HEK293T (cell line): ENCODE measurements around the gene MGAT2.
A peak's percentile ranks its signal among the peaks of the same experiment; 100 is the strongest.

Experiments
- CTCF ChIA-PET: fragments of 350-600 bp; formaldehyde crosslinking; extraction: SDS; loops from one replicate; lab custom pipeline; 2021; ENCODE audit warnings: antibody characterized with exemption, inconsistent platforms; lab: Yijun Ruan, JAX
- POLR2A ChIA-PET: fragments of 350-600 bp; formaldehyde crosslinking; extraction: SDS; loops from one replicate; lab custom pipeline; 2020; ENCODE audit warnings: antibody characterized with exemption, inconsistent platforms; lab: Yijun Ruan, JAX
- DNase-seq: peaks from one replicate; pipeline ENCODE4 v3.0.0; 2012; ENCODE audit warnings: mixed read lengths; ENCODE audit errors: extremely low spot score
- ARNT ChIP-seq: fragments of 450-650 bp; IDR thresholded peaks from 2 replicates; pipeline ENCODE4 v1.6.1; 2017; ENCODE audit warnings: mild to moderate bottlenecking
- BHLHE40 ChIP-seq: fragments of 450-650 bp; IDR thresholded peaks from 2 replicates; pipeline ENCODE4 v1.6.1; 2016; ENCODE audit warnings: mild to moderate bottlenecking, moderate library complexity, borderline replicate concordance
- CTBP1 ChIP-seq: fragments of 450-650 bp; IDR thresholded peaks from 2 replicates; pipeline ENCODE4 v1.6.1; 2016; ENCODE audit warnings: borderline replicate concordance
- ELF4 ChIP-seq: fragments of 450-650 bp; IDR thresholded peaks from 2 replicates; pipeline ENCODE4 v1.6.1; 2017; ENCODE audit warnings: antibody characterized with exemption
- FOXA1 ChIP-seq: fragments of 450-650 bp; IDR thresholded peaks from 2 replicates; pipeline ENCODE4 v1.6.1; 2016; ENCODE audit warnings: mild to moderate bottlenecking
- FOXK2 ChIP-seq: fragments of 450-650 bp; IDR thresholded peaks from 2 replicates; pipeline ENCODE4 v1.6.1; 2016; ENCODE audit warnings: mild to moderate bottlenecking
- FOXM1 ChIP-seq: fragments of 450-650 bp; IDR thresholded peaks from 2 replicates; pipeline ENCODE4 v1.6.1; 2017; ENCODE audit warnings: mild to moderate bottlenecking, borderline replicate concordance
- HDGF ChIP-seq: fragments of 450-650 bp; IDR thresholded peaks from 2 replicates; pipeline ENCODE4 v1.6.1; 2017; ENCODE audit warnings: antibody characterized with exemption, borderline replicate concordance
- L3MBTL2 ChIP-seq: fragments of 450-650 bp; conservative IDR thresholded peaks from 2 replicates; pipeline ENCODE4 v1.6.1; 2016; ENCODE audit warnings: mild to moderate bottlenecking
- LEF1 ChIP-seq: fragments of 450-650 bp; IDR thresholded peaks from 2 replicates; pipeline ENCODE4 v1.6.1; 2017; ENCODE audit warnings: mild to moderate bottlenecking, borderline replicate concordance
- NFRKB ChIP-seq: fragments of 450-650 bp; IDR thresholded peaks from 2 replicates; pipeline ENCODE4 v1.6.1; 2016; ENCODE audit warnings: mild to moderate bottlenecking, moderate library complexity
- SP1 ChIP-seq: fragments of 450-650 bp; IDR thresholded peaks from 2 replicates; pipeline ENCODE4 v1.6.1; 2017
- SUZ12 ChIP-seq: fragments of 450-650 bp; IDR thresholded peaks from 2 replicates; pipeline ENCODE4 v1.6.1; 2016; ENCODE audit warnings: mild to moderate bottlenecking
- TARDBP ChIP-seq: fragments of 450-650 bp; IDR thresholded peaks from 2 replicates; pipeline ENCODE4 v1.6.1; 2016
- ZNF384 ChIP-seq: fragments of 450-650 bp; IDR thresholded peaks from 2 replicates; pipeline ENCODE4 v1.6.1; 2016
- TF ChIP-seq, protein P1 (sequence below): fragments of 450-650 bp; IDR thresholded peaks from 2 replicates; pipeline ENCODE4 v1.6.1; 2016

MGAT2 gene

DNA sequence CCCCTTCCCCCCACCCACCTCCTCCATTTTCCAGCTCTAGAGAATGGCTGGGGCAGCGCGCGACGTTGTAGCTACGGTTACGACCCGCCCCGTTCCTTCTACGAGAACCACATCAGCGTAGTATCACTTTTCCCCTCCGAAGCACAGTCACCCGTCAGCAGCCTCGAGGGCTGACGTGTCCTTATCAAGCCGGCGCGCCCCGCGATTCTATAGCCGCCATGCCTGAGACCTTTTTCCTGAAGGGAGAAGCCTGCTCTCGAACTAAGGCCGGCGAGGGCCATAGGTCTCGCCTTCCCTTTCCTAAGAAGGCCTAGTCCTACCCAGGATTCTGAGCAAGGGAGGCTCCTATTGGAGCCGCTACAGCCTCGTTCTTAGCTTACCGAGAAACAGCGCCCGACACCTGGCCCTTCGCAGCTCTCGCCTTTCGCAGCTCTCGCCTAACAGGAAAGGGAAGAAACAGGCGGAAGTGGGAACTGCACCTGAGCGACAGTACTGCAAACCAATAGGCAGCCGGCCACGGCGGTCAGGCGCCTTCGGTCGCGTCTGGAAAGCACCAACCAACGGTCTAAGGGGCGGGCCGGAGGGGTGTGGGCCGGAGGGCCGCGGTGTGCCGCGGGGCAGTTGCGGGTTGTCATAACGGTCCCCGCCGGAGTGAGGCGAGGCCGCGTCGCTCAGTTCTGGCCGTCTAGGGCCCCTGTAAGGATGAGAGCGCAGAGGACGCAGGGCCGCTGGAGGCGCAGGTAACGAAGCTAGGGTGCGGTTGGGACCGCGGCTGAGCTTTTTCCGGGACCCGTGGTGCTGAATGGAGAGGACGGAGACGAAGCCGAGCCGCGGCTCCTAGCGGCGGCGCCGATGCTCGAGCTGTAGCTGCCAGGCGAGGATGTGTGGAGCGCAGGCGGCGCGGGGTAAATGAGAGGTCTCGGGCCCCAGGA is at the start of gene MGAT2, which contains the start of gene RPL36AL:
Gene MGAT2, plus strand, starts transcription at position 618 of the 932 bp plus-strand sequence. CDS start 470 bp downstream, outside the sequence.
Gene RPL36AL, minus strand, starts transcription at position 445 of the 932 bp plus-strand sequence. CDS start 1,522 bp downstream, outside the sequence.
- CTCF ChIA-PET = interaction anchor here (0.6 to 3.5 kb wide), 5 partner anchors 14 to 159 kb away, joined by 3 to 11 read pairs (median 6); partner anchors contain the start of genes DNAAF2 and RPS29
- TF ChIP-seq, protein P1, sequence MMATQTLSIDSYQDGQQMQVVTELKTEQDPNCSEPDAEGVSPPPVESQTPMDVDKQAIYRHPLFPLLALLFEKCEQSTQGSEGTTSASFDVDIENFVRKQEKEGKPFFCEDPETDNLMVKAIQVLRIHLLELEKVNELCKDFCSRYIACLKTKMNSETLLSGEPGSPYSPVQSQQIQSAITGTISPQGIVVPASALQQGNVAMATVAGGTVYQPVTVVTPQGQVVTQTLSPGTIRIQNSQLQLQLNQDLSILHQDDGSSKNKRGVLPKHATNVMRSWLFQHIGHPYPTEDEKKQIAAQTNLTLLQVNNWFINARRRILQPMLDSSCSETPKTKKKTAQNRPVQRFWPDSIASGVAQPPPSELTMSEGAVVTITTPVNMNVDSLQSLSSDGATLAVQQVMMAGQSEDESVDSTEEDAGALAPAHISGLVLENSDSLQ = peak; percentile 99
- TF ChIP-seq ELF4 (peak; percentile 93), L3MBTL2 (peak; percentile 79), LEF1 (no peak)
- DNase-seq = peak; percentile 93
- POLR2A ChIA-PET = interaction anchor here (0.7 to 3.5 kb wide), 28 partner anchors 8 to 251 kb away, joined by 3 to 63 read pairs (median 6); partner anchors contain the start of genes DNAAF2, KLHDC1, KLHDC2 and LRR1

DNA sequence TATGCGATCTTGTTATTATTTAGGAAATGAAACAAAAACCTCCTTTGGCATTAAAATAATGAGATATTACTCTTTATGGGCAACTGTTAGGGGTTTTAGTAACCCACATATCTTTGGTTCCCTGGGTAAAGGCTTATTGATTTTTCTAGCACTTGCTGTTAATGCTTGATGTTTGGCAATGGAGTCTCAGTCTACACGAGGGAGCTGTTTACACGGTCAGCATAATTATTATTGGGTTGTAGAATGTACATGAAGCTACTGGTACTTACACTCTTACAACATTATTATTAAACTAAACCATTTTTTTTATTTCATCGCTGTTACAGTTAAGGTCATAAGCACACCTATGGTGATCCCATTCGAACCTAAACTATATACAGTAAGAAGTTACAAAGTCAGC is 46.6 kb upstream of the MGAT2 start:
- no peak for DNase-seq
- CTCF ChIA-PET = no interaction called here
- no peak for TF ChIP-seq HDGF
- TF ChIP-seq FOXA1 = no peak
- POLR2A ChIA-PET = no interaction called here

DNA sequence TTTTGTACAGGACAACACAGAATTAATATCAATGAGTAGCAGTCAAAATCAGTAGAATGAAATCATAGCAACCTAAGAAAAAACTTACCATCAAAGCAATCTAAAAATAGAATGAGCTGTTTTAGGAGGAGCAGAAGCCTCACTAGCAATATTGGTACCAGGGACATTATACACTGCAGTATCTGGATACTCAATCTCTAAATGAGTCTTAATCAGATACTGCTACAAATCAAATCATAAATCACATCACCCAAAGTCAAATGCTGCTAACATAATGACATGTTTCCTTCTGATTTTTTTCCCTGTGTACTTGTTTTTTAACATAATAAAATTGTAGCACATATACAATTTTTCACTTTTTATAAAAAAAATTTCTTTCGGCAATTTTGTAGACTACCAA is 42.5 kb upstream of the MGAT2 start:
- no peak for DNase-seq
- ChIA-PET CTCF (interaction anchor here (0.5 kb wide), 1 partner anchor 209 kb away, joined by 3 read pairs; no protein-coding TSS in a partner anchor), POLR2A (interaction anchor here (1.0 to 1.4 kb wide), 2 partner anchors 8 to 42 kb away, joined by 3 to 5 read pairs; partner anchors contain the start of genes RPL36AL and RPS29)
- TF ChIP-seq ZNF384 (no peak), BHLHE40 (no peak), FOXM1 (no peak), SP1 (no peak), NFRKB (no peak), CTBP1 (no peak), SUZ12 (no peak)

DNA sequence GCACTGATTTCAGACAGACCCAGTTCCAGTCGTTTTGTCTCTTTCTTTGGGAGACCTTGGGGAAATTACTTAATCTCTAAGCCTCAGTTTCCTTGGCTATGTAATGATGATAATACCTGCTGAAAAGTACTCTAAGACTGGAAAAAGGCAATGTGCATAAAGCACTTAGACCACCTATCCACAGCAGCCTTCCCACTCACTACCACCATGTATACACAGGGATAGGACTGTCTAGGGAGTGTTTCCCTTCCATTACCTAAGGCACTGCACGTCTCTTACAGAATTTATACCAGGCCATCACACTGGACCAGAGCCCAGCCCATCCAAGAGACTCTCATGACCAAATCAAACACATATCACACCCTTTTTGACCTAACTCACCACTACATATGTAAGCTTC is 40.8 kb upstream of the MGAT2 start:
- no peak for DNase-seq
- TF ChIP-seq ARNT (no peak), TARDBP (no peak), ELF4 (no peak), FOXA1 (no peak), CTBP1 (no peak), FOXM1 (no peak)
- POLR2A ChIA-PET = interaction anchor here (1.2 to 1.3 kb wide), 2 partner anchors 41 to 54 kb away, joined by 3 to 4 read pairs; partner anchors contain the start of genes MGAT2 and RPL36AL
- CTCF ChIA-PET = interaction anchor here (0.7 kb wide), 1 partner anchor 761 kb away, joined by 3 read pairs; no protein-coding TSS in a partner anchor

DNA sequence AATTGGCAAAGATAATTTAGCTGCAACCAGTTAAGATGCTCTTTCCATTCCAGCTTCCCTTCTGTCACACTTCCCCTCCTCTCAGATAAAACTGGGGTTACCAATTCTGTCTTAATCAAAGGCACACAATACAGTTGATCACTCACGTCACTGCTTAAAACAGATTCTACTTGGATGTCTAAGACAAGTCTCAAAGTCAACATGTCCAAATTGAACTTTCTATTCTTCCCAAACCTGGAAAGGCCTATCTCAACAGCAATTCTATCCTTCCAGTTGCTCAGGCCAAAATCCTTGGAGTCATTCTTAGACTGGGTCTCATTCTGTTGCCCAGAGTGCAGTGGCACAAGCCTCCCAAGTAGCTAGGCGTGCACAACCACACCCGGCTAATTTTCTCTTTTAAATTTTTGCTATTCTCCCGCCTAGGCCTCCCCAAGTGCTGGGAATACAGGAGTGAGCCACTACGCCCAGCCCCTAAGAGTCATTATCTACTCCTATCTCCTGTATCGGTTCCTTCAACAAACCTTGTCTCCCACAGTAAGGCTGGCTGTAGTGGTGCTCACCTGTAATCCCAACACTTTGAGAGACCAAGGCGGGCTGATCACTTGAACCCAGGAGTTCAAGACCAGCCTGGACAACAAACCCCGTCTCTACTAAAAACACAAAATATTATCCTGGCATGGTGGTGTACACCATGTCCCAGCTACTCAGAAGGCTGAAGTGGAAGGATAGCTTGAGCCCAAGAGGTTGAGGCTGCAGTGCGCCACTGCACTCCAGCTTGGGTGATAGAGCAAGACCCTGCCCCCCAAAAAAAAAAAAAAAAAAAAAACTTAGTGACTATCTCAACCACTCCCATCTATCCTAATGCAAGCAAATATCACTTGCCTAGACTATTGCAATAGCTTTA is 39.1 kb upstream of the MGAT2 start:
- CTCF ChIA-PET = interaction anchor here (0.5 to 0.6 kb wide), 2 partner anchors 114 to 459 kb away, joined by 3 to 5 read pairs; no protein-coding TSS in a partner anchor
- no peak for TF ChIP-seq FOXA1
- TF ChIP-seq FOXM1 = no peak
- no peak for TF ChIP-seq HDGF
- no peak for TF ChIP-seq SUZ12
- no peak for TF ChIP-seq SP1
- no peak for TF ChIP-seq ZNF384
- no peak for TF ChIP-seq LEF1
- no peak for TF ChIP-seq FOXK2
- TF ChIP-seq, protein P1 = no peak
- TF ChIP-seq CTBP1 = no peak
- no peak for TF ChIP-seq ARNT
- TF ChIP-seq TARDBP = no peak
- no peak for TF ChIP-seq NFRKB
- TF ChIP-seq ELF4 = no peak
- TF ChIP-seq BHLHE40 = no peak
- TF ChIP-seq L3MBTL2 = no peak
- POLR2A ChIA-PET = interaction anchor here (1.2 kb wide), 1 partner anchor 14 kb away, joined by 3 read pairs; no protein-coding TSS in a partner anchor
- DNase-seq = no peak
